A673 (cell line): ENCODE measurements around the gene FSTL1. TPM values are rescaled to one million over a fixed set of nuclear protein-coding genes. Genes with fewer than 3 reads are reported as not detected.

Source experiments
- BruUV-seq: library from RNA; stranded (reverse); fragments of 400-500 nt; replicated peaks from 2 replicates; lab custom pipeline; 2021; lab: Mats Ljungman, UMichigan
- CTCF ChIA-PET: fragments of 300-600 bp; sonication (Branson Sonifier 250); formaldehyde crosslinking; loops from one replicate; lab custom pipeline; 2022; ENCODE audit warnings: antibody characterized with exemption; lab: Charles Lee
- POLR2A ChIA-PET: fragments of 300-600 bp; sonication (Branson Sonifier 250); formaldehyde crosslinking; loops from one replicate; lab custom pipeline; 2022; ENCODE audit warnings: antibody characterized with exemption; ENCODE audit not compliant: low non-redundant PET; lab: Charles Lee
- DNase-seq: peaks from one replicate; pipeline ENCODE4 v3.0.0-alpha.2; 2015; ENCODE audit warnings: low spot score
- H3K27ac ChIP-seq: fragments of 200-600 bp; sonication (generic); 2 replicates; pipeline ENCODE4 v1.5.1; 2016; ENCODE audit warnings: mixed run types, low read depth, mild to moderate bottlenecking, mixed read lengths, antibody characterized with exemption, low read length; ENCODE audit not compliant: poor library complexity, severe bottlenecking
- H3K27me3 ChIP-seq: fragments of 200-600 bp; sonication (generic); replicated peaks from 2 replicates; pipeline ENCODE4 v1.6.1; 2017; ENCODE audit warnings: mixed run types, low read depth, mild to moderate bottlenecking, mixed read lengths, antibody characterized with exemption, low read length; ENCODE audit not compliant: insufficient read depth, poor library complexity
- H3K36me3 ChIP-seq: fragments of 200-600 bp; sonication (generic); 2 replicates; pipeline ENCODE4 v1.6.1; 2016; ENCODE audit warnings: mixed run types, mild to moderate bottlenecking, mixed read lengths, antibody characterized with exemption, low read length; ENCODE audit not compliant: insufficient read depth, poor library complexity, severe bottlenecking
- H3K4me1 ChIP-seq: fragments of 200-600 bp; sonication (generic); 2 replicates; pipeline ENCODE4 v1.6.1; 2017; ENCODE audit warnings: mixed run types, mild to moderate bottlenecking, mixed read lengths, antibody characterized with exemption, low read length; ENCODE audit not compliant: insufficient read depth, poor library complexity, severe bottlenecking
- H3K4me3 ChIP-seq: fragments of 200-600 bp; sonication (generic); 2 replicates; pipeline ENCODE4 v1.5.1; 2016; ENCODE audit warnings: low read depth, mixed run types, mild to moderate bottlenecking, mixed read lengths, low read length; ENCODE audit not compliant: poor library complexity, severe bottlenecking
- H3K9me3 ChIP-seq: fragments of 200-600 bp; sonication (generic); 2 replicates; pipeline ENCODE4 v1.6.1; 2016; ENCODE audit warnings: mixed run types, low read depth, mild to moderate bottlenecking, mixed read lengths, antibody characterized with exemption, low read length; ENCODE audit not compliant: poor library complexity, severe bottlenecking
- CTCF ChIP-seq: fragments of 300-800, 200-600 bp; sonication (generic); conservative IDR thresholded peaks from 2 replicates; pipeline ENCODE4 v1.5.1; 2017; ENCODE audit warnings: low read depth, mild to moderate bottlenecking, antibody characterized with exemption, low read length, moderate library complexity, mixed read lengths
- EZH2 ChIP-seq: fragments of 200-600 bp; sonication (generic); IDR thresholded peaks from 2 replicates; pipeline ENCODE4 v1.6.1; 2017; ENCODE audit warnings: borderline replicate concordance, low read depth, mild to moderate bottlenecking, mixed read lengths, antibody characterized with exemption, low read length; ENCODE audit not compliant: poor library complexity, severe bottlenecking
- intact Hi-C: fragments of 100-400 bp; cut with micrococcal nuclease; formaldehyde crosslinking; loops from one replicate; pipeline ENCODE4 v1.10.0; 2022; ENCODE audit not compliant: unreplicated experiment
- total RNA-seq: library from RNA; stranded (reverse); gene quantifications from 2 replicates; pipeline ENCODE4 v1.2.3, GENCODE V29; 2021

The FSTL1 gene
- total RNA-seq, 1 experiment from 2014 or later = 122 TPM

DNA sequence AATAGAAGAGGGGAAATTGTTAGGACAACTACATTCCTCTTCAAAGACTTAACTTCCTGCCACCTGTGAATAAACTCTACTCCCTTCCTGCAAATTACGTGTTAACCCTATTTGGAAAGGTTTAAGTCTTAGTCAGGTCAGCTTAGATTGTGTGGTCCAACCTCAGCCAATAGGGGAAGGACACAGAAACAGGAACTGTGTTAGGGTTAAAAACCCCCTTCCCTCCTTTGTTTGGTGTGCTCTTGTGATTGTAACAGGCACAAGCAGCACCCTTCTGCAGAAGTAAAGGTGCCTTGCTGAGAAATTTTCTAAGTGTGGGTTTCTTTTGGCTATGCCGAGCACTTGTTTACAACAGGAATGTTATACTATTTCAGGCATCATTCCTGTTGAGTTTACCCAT is 45.0 kb upstream of the FSTL1 start:
- ChIA-PET CTCF (no interaction called here), POLR2A (no interaction called here)
- TF ChIP-seq CTCF (no peak), EZH2 (no peak)
- Histone ChIP-seq H3K27ac (no peak overlapping the region), H3K4me1 (no peaks in the 10 kb centered on the region), H3K4me3 (no peak overlapping the region), H3K36me3 (no peaks in the 10 kb centered on the region), H3K27me3 (peaks cover 20% of the 10 kb centered on the region), H3K9me3 (peaks cover 4% of the 10 kb centered on the region)
- intact Hi-C loops = no loop called here
- DNase-seq = no peak
- no TSS peak for BruUV-seq

DNA sequence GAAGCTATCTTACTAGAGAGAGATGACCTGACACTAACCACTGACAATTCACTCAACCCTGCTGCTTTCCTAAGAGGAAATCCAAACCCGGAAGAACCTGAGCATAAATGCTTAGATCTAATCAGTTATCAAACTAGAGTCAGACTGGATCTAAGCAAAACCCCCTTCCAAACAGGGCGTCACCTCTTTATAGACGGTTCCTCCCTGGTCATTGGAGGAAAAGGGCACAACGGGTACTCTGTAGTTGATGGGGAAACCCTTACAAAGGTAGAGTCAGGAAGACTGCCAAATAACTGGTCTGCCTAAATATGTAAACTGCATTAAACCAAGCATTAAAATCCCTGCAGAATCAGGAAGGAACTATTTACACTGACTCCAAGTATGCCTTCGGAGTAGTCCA is 41.3 kb upstream of the FSTL1 start:
- intact Hi-C loops = no loop called here
- peaks cover 4% of the 10 kb centered on the region for H3K9me3 ChIP-seq
- H3K27ac ChIP-seq = no peak overlapping the region
- no peaks in the 10 kb centered on the region for H3K4me1 ChIP-seq
- no peak for DNase-seq
- no TSS peak for BruUV-seq
- POLR2A ChIA-PET = no interaction called here
- no peak overlapping the region for H3K4me3 ChIP-seq
- CTCF ChIA-PET = no interaction called here
- H3K36me3 ChIP-seq = no peaks in the 10 kb centered on the region
- H3K27me3 ChIP-seq = peaks cover 29% of the 10 kb centered on the region
- TF ChIP-seq CTCF = no peak
- no peak for TF ChIP-seq EZH2

DNA sequence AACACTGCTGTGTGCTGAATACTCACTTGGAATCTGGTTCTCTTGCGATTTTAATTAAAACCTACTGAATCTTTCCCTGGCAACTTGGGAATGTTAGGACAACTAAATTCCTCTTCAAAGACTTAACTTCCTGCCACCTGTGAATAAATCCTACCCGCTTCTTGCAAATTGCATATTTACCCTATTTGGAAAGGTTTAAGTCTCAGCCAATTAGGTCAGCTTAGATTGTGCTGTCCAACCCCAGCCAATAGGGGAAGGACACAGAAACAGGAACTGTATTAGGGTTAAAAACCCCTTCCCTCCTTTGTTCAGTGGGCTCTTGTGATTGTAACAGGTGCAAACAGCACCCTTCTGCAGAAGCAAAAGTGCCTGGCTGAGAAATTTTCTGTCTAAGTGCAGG is 38.6 kb upstream of the FSTL1 start:
- Histone ChIP-seq H3K27me3 (peaks cover 29% of the 10 kb centered on the region), H3K4me3 (no peak overlapping the region), H3K9me3 (no peaks in the 10 kb centered on the region), H3K36me3 (no peaks in the 10 kb centered on the region), H3K27ac (no peak overlapping the region), H3K4me1 (no peaks in the 10 kb centered on the region)
- intact Hi-C loops = no loop called here
- TF ChIP-seq EZH2 = no peak
- TF ChIP-seq CTCF = no peak
- POLR2A ChIA-PET = no interaction called here
- no TSS peak for BruUV-seq
- CTCF ChIA-PET = no interaction called here
- no peak for DNase-seq

- Histone ChIP-seq H3K4me3 (no peak overlapping the region), H3K27me3 (peaks cover 29% of the 10 kb centered on the region), H3K36me3 (no peaks in the 10 kb centered on the region), H3K27ac (no peak overlapping the region), H3K9me3 (no peaks in the 10 kb centered on the region), H3K4me1 (no peaks in the 10 kb centered on the region)
- ChIA-PET CTCF (no interaction called here), POLR2A (no interaction called here)
- no peak for DNase-seq
- TF ChIP-seq EZH2 = no peak
- TF ChIP-seq CTCF = no peak
- no TSS peak for BruUV-seq
- intact Hi-C loops = no loop called here
These were observed 37.5 kb upstream of the FSTL1 start for GRCh38 chr3:120488296-120488695.
